Adrenal gland (tissue), 5 donors: ENCODE data around the gene ZNF282.

ENCODE experiments used
- CTCF ChIP-seq, 6 experiments: fragments of 450-650 bp in 4 of 6; fragments of 200-600 bp in 2 of 6; sonication (generic) in 1 of 6; IDR thresholded peaks; 1 replicate in 5 of 6; 2 replicates in 1 of 6; pipeline versions ENCODE4 v1.5.1 to v1.8.0; 2016 to 2021; ENCODE audit warnings: antibody characterized with exemption in 6 of 6, mild to moderate bottlenecking in 2 of 6, moderate library complexity in 1 of 6
- POLR2A ChIP-seq, 2 donors: fragments of 450-650 bp; IDR thresholded peaks; one replicate each; pipeline ENCODE4 v1.6.1; 2017; ENCODE audit warnings: antibody characterized with exemption in 2 of 2, mild to moderate bottlenecking in 2 of 2, moderate library complexity in 1 of 2
- donor health status: DM: no; HTN: no; CAD: no.

GRCh38 chr7:149188637-149189259, 6.6 kb upstream of the ZNF282 start:
- TF ChIP-seq CTCF (IDR thresholded peaks at IDR 0.05) (no peak), POLR2A (IDR thresholded peaks at IDR 0.05) (no peak)
